ENCODE results near the gene SLCO1B1. TPM values are rescaled to one million over a fixed set of nuclear protein-coding genes. Genes with fewer than 3 reads are reported as not detected.
"Not testable (repeated sequence)": the region's sequence is repeated elsewhere in the genome, so short reads cannot be mapped to it uniquely, and the experiment has no call there.

SLCO1B1 gene, protein sequence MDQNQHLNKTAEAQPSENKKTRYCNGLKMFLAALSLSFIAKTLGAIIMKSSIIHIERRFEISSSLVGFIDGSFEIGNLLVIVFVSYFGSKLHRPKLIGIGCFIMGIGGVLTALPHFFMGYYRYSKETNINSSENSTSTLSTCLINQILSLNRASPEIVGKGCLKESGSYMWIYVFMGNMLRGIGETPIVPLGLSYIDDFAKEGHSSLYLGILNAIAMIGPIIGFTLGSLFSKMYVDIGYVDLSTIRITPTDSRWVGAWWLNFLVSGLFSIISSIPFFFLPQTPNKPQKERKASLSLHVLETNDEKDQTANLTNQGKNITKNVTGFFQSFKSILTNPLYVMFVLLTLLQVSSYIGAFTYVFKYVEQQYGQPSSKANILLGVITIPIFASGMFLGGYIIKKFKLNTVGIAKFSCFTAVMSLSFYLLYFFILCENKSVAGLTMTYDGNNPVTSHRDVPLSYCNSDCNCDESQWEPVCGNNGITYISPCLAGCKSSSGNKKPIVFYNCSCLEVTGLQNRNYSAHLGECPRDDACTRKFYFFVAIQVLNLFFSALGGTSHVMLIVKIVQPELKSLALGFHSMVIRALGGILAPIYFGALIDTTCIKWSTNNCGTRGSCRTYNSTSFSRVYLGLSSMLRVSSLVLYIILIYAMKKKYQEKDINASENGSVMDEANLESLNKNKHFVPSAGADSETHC
- total RNA-seq (2014; rRNA removed; shearing (Covaris generic)), result not detected in 2 replicates

DNA sequence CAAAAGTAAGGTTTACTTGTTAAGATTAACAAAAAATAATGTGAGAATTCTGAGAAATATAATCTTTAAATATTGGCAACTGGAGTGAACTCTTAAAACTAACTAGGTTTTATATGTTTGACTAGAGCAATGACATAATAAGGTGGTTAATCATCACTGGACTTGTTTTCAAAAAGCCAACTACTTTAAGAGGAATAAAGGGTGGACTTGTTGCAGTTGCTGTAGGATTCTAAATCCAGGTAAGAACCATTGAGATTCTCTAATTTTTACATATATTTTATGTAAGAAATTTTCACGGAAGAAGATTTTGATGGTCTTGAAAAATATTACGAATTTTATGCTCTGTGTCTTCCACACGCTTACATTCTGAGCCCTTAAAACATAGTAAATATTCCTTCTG, at the start of gene SLCO1B1:
TSS of gene SLCO1B1 (plus strand) at position 197 of the 400 bp plus-strand sequence. CDS start 10,381 bp downstream, outside the sequence.
- in situ Hi-C loops (cut with HindIII; ENCODE audit: low sequenced_read_pairs), result no loop called here

DNA sequence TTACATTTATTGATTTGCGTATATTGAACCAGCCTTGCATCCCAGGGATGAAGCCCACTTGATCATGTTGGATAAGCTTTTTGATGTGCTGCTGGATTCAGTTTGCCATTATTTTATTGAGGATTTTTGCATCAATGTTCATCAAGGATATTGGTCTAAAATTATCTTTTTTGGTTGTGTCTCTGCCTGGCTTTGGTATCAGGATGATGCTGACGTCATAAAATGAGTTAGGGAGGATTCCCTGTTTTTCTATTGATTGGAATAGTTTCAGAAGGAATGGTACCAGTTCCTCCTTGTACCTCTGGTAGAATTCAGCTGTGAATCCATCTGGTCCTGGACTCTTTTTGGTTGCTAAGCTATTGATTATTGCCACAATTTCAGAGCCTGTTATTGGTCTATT, 46.2 kb upstream of the SLCO1B1 start:
- in situ Hi-C loops (cut with HindIII; ENCODE audit: low sequenced_read_pairs); DNase-seq (ENCODE audit: low spot score): not testable (repeated sequence)

More for the DNA sequence above, at the start of gene SLCO1B1:
- no peak for DNase-seq (ENCODE audit: low spot score)

DNA sequence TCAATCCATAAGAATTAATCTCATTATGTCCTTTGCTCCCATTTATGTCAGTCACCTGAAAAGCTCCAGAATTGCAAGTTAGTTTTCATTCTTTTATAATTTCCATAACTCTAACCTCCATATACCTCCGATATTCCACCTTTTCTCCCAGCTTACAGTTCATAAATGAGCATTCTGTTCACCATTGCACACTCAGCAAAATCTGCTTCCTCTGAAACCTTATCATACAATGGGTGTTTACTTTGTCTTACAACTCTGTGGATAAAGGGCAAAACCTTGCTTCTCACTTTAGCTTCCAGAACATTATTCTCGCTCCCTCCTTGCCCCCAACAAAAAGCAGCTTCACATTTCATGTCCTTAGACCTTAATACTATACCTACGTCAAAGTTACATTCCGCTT, 19.3 kb upstream of the SLCO1B1 start:
- no peak for DNase-seq (ENCODE audit: low spot score)
- in situ Hi-C loops (cut with HindIII; ENCODE audit: low sequenced_read_pairs), result no loop called here

DNA sequence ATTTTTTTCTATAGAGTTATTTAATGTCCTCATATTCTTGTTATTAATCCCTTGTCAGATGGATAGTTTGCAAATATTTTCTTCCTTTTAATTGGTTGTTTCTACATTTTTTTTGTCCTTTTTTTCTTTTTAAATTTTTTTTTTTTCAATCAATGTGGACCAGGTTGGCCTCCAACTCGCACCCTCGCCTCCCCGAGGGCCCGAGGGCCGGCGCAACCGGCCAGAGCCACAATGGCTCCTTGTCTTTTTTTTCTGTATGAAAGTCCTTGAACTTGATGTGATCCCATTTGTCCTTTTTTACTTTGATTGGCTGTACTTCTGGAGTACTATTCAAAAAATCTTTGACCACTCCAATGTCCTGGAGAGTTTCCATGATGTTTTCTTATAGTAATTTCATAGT, 17.7 kb upstream of the SLCO1B1 start:
- no peak for DNase-seq (ENCODE audit: low spot score)
- in situ Hi-C loops (cut with HindIII; ENCODE audit: low sequenced_read_pairs), result no loop called here

DNA sequence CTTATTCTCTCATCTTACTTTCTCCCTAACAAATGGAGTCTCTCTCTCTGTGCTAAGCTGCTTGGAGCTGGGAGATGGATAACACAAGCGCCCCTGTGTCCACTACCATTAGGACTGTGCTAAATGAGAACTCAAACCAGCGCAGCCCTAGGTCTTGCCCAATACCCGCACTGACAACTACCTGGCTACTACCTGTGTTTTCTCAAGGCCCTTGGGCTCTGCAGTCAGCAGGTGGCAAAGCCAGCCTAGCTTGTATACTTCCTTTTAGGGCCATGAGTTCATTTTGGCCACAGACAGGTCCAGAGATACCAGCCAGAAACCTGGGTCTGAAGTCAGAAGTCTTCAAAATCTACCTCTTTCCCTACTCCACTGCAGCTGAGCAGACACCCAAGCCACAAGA, 13.0 kb upstream of the SLCO1B1 start:
- DNase-seq (ENCODE audit: low spot score), result no peak
- in situ Hi-C loops (cut with HindIII; ENCODE audit: low sequenced_read_pairs), result no loop called here

DNA sequence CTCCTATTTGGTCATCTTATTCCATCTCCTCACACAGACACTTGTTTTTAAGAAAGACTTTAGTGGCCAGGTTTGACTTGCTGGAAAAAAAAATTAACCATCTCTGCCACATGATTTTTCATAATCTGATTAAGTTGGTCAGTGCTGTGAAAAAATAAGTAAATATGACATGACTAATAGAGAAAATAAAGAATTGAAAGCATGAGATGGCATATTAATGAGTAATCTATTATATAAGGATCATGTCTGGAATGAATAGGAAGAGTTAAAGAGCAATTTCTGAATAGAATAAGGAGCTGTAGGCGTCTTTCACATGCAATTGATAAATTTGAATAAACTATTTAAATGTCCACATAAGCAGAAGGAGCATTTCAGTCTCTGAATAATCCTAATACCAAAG, 12.2 kb upstream of the SLCO1B1 start:
- DNase-seq (ENCODE audit: low spot score), result no peak
- in situ Hi-C loops (cut with HindIII; ENCODE audit: low sequenced_read_pairs), result no loop called here

DNA sequence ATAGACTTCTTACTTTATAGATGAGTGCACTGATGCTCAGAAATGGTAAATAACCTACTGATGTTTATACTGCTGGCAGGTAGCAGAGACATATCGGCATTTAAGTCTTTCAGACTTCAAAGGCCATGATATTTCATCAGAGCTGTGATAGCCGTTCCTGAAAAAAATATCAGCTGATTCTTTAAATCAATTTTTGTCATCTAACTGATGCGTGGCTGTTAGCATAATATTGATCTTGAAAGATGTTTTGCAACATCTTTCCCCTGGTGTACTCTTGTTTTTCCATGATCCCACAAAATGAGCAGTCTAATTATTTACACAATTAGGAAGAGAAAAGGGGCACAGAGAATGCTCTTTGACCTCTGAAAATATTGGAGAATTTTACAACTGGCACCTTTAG, 1.6 kb upstream of the SLCO1B1 start:
- DNase-seq (ENCODE audit: low spot score), result no peak
- in situ Hi-C loops (cut with HindIII; ENCODE audit: low sequenced_read_pairs), result no loop called here

DNA sequence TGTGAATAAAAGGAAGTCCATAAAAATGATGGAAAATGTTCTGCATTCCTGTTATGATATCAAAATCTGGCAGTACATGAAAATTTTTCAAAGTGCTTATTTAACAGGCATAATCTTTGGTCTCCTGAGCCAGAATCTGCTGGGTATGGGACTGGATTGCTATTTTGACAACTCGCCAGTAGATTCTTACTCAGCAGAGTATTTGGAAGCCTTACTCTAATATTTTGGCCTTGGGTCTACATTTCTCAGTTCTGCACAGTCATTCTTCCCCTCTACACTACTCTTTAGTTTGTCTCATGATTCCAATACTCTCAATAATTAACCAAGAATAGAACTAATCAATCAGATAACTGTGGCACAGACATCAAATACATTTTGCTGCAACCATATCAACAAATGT, 1.1 kb upstream of the SLCO1B1 start:
- in situ Hi-C loops (cut with HindIII; ENCODE audit: low sequenced_read_pairs), result no loop called here
- no peak for DNase-seq (ENCODE audit: low spot score)

DNA sequence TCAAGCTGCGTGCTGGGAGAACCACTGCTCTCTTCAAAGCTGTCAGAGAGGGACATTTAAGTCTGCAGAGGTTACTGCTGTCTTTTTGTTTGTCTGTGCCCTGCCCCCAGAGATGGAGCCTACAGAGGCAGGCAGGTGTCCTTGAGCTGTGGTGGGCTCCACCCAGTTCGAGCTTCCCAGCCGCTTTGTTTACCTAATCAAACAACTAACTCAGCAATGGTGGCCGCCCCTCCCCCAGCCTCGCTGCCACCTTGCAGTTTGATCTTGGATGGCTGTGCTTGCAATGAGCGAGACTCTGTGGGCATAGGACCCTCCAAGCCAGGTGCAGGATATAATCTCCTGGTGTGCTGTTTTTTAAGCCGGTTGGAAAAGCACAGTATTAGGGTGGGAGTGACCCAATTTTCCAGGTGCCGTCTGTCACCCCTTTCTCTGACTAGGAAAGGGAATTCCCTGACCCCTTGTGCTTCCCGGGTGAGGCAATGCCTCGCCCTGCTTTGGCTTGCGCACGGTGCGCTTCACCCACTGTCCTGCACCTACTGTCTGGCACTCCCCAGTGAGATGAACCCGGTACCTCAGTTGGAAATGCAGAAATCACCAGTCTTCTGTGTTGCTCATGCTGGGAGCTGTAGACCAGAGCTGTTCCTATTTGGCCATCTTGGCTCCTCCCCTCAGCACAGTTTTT, 6.5 kb downstream of the SLCO1B1 start:
- in situ Hi-C loops (cut with HindIII; ENCODE audit: low sequenced_read_pairs); DNase-seq (ENCODE audit: low spot score): not testable (repeated sequence)

DNA sequence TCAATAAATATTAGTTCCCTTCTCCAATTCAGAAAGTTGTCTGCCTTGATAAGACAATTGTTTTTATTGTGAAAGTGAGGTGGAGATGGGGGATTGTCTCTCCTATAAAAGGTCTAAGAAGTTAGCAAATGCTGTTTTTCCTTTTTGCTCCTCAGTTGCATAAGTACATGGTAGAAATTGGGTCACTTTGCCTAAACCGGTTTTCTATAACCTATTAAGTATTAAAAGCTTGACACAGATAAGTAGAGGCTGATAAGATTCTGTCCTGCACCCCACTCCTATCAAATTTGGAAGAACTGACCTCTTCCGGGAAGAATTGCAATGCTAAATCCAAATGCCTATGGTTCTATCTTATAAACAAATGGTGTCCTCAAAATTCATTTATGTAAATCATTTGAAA, 7.0 kb downstream of the SLCO1B1 start:
- DNase-seq (ENCODE audit: low spot score), result no peak
- in situ Hi-C loops (cut with HindIII; ENCODE audit: low sequenced_read_pairs), result no loop called here

DNA sequence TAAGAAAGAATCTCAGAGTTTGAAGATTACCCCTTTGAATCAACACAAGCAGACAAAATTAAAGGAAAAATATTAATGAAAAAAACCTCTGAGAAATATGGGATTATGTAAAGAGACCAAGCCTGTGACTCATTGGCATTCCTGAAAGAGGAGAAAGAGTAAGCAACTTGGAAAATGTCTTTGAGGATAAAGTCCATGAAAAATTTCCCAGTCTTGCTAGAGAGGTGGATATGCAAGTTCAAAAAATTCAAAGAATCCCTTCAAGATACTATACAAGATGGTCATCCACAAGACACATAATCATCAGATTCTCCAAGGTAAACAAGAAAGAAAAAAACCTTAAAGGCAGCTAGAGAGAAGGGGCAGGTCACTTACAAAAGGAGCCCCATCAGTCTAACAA, 13.3 kb downstream of the SLCO1B1 start:
- in situ Hi-C loops (cut with HindIII; ENCODE audit: low sequenced_read_pairs), result no loop called here
- no peak for DNase-seq (ENCODE audit: low spot score)

DNA sequence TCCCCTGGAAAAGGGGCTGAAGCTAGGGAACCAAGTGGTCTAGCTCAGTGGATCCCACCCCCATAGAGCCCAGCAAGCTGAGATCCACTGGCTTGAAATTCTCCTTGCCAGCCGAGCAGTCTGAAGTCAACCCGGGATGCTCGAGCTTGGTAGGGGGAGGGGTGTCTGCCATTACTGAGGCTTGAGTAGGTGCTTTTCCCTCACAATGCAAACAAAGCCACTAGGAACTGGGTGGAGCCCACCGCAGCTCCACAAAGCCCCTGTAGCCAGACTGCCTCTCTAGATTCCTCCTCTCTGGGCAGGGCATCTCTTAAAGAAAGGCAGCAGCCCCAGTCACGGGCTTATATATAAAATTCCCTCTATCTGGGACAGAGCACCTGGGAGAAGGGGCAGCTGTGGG, 18.9 kb downstream of the SLCO1B1 start:
- in situ Hi-C loops (cut with HindIII; ENCODE audit: low sequenced_read_pairs); DNase-seq (ENCODE audit: low spot score): not testable (repeated sequence)

DNA sequence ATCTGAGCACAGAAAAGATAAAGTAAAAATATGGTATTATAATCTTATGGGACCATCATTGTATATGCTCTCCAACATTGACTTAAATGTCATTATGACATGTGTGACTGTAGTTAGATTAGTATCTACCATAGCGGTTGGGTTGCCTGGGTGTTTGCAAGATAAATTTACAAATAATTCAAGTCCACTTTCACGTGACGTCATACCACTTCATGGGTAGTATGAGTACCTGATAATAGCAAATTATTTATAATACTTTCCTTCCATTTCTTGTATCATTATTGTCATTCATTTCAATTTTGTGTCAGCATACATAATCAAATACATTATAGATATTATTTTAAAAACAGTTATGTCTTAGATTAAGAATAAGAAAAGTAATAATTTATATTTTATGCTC, 20.2 kb downstream of the SLCO1B1 start:
- in situ Hi-C loops (cut with HindIII; ENCODE audit: low sequenced_read_pairs), result no loop called here
- DNase-seq (ENCODE audit: low spot score), result no peak

DNA sequence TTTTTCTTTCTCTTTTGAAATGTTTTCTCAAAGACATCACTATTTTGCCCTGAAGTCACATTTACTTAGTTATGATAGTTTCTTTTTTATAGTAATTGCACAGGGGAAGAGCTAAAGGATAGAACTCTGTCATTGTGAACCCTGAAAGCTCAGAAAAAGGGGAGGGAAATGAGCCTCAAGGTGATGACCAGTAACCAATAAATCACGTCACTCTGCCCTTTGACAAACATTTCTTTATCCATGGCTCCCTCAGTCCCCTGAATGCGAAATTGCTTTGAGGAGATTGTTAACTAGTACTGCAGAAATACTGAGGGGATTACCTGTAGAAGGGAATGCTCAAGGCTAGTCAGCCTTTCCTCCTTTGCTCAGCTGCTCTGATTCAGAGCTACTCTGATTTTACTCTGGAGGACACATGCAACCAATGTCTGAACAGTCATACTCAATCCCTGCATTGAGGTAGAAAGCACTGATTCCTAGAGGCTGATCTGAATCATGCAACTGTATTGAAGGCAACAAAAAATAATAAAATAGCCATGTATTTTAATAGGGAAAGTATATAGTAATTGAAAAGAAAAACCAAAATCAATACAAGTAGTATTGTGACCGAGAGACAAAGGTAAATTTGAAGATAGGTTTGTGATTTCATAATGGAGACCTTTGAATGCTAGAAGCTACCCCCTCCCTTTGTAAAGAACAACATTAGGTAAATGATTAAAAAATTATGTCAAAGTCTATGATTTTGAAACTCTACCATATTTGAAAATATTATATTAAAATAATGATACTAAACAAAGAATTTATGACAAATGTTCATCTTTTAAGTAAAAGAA, 24.7 kb downstream of the SLCO1B1 start:
- in situ Hi-C loops (cut with HindIII; ENCODE audit: low sequenced_read_pairs), result no loop called here
- no peak for DNase-seq (ENCODE audit: low spot score)

DNA sequence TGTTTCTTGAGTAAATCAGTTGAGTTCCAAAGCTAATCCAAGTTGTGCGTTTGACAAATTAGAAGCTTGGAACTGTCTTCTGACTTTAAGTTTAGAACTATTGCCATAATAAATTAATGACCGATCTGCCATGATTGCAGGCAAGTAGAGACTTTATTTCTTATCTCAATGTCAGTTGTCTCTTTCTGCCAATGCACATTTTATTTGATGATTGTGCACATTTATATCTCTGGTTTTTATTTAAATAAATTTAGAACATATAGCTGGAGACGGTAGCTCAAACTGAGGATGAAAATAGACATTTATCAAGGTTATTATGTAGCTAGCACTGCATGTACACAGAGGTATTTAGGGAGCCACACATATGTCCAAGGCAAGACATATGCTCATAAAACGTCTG, 34.1 kb downstream of the SLCO1B1 start:
- DNase-seq (ENCODE audit: low spot score), result no peak
- in situ Hi-C loops (cut with HindIII; ENCODE audit: low sequenced_read_pairs), result no loop called here

DNA sequence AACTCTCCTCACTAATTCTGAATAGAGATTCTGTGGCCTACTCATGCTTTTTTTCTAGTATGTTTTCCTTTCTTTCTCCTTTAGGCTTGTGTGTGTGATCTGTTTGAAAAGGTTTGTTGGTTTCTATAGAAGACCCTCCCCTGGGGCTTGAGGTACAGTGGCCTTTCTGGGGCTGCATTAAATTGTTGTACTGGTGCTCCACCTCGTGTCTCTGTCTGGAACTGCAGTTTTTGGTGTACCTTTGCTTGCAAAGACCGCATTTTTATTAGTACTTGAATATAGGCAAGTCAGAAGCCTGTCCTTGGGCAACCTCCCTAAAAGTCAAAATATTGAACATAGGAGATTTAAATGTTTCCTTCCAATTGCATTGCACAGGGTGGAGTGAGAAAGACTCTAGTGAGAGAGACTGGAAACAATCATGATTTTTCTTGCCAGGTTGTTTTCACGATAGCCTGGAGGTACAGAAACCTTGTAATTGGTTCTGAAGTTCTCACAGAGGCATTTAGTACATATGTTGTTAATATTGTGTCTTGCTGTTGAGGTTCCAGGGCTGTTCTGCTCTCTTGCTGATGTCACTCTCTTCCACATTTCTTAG, 39.0 kb downstream of the SLCO1B1 start:
- in situ Hi-C loops (cut with HindIII; ENCODE audit: low sequenced_read_pairs), result no loop called here

DNA sequence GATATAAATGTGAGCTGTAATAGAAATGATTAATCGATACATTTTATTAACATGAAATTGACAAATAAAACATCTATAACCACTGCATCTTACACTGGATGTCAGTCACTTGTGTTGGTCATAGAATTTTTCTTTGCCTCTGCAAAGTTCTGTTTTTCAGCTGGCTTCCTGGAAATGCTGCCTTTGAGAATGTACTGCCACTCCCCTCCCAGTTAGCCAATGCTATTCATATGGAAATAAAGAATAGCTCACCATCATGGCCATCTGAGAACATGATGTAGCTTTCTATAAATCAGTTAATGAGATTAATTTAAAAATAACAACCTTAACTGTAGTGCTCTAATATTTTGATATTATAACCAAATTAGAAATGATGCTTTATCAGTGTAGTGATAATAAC, 41.1 kb downstream of the SLCO1B1 start:
- in situ Hi-C loops (cut with HindIII; ENCODE audit: low sequenced_read_pairs), result no loop called here

More for the DNA sequence above, 39.0 kb downstream of the SLCO1B1 start:
- no peak for DNase-seq (ENCODE audit: low spot score)

DNA sequence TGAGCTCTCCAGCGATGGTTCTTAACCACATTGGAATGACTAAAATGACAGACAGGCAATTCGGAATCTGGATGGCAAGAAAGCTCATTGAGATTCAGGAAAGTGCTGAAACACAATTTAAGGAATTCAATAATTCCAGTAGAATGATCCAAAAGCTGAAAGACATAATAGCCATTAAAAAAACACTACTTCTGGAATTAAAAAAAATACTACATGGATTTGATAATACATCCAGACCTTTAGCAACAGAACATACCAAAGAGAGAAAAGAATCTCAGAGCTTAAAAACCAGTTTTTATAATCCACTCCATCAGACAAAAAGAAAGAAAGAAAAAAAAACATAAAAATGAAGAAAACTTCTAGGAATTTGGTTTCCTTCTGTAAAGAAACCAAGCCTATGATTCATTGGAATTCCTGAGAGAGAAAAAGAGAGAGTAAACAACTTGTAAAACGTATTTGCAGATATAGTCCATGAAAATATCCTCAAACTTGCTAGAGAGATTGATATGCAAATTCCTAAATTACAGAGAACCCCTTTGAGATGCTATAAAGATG, 52.8 kb downstream of the SLCO1B1 start:
- DNase-seq (ENCODE audit: low spot score), result no peak

More for the DNA sequence above, 41.1 kb downstream of the SLCO1B1 start:
- no peak for DNase-seq (ENCODE audit: low spot score)

DNA sequence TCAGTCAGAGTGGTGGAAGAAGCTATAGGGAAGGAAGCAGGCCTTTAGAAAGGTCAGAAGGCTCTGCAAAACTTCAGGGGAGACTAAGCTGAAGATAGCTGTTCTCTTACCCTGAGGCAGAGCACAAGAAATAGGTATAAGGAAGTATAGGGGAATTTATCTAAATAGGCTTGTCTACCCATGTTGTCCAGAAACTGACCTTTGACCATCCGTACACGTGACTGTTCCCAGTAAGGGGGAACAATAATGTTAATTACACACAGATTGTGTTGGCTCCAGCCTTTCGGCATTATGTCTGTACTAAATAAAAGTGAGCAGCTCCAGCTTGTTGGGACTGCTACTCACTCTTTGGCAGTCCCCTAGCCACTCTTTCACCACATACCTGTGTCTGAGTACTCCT, 59.0 kb downstream of the SLCO1B1 start:
- no peak for DNase-seq (ENCODE audit: low spot score)
- in situ Hi-C loops (cut with HindIII; ENCODE audit: low sequenced_read_pairs), result no loop called here

More for the DNA sequence above, 52.8 kb downstream of the SLCO1B1 start:
- in situ Hi-C loops (cut with HindIII; ENCODE audit: low sequenced_read_pairs), result no loop called here
